HL-60 (cell line): ENCODE results near the gene MTSS2.

Experiments
- TF ChIP-seq, protein P1 (sequence below): IDR thresholded peaks from one replicate; pipeline ENCODE4 v1.5.1; 2011; ENCODE audit warnings: low read length, control low read depth, inconsistent platforms; ENCODE audit not compliant: insufficient read depth
- TF ChIP-seq, protein P2 (sequence below): IDR thresholded peaks from 2 replicates; pipeline ENCODE4 v1.6.1; 2012; ENCODE audit warnings: low read depth; ENCODE audit not compliant: insufficient replicate concordance

DNA sequence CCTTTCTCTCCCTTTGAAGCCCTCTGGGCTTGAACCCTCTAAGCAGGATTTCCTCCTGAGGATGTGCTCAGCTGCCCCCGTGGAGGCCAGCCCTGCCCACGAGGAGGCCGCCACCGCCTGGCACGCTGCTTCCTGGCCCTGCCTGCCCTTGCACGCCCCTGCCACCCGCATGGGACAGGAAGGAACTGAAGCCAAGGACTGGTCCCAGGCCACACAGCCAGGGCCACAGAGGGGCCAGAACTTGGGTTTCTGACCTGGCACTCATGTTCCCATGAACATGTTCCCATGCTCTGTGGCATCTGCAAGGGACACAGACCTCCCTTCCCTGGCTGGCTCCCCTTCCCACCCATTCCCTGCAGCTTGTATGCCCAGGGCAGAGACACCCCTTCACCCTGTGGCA is 24.1 kb upstream of the MTSS2 start:
- TF ChIP-seq, protein P1, sequence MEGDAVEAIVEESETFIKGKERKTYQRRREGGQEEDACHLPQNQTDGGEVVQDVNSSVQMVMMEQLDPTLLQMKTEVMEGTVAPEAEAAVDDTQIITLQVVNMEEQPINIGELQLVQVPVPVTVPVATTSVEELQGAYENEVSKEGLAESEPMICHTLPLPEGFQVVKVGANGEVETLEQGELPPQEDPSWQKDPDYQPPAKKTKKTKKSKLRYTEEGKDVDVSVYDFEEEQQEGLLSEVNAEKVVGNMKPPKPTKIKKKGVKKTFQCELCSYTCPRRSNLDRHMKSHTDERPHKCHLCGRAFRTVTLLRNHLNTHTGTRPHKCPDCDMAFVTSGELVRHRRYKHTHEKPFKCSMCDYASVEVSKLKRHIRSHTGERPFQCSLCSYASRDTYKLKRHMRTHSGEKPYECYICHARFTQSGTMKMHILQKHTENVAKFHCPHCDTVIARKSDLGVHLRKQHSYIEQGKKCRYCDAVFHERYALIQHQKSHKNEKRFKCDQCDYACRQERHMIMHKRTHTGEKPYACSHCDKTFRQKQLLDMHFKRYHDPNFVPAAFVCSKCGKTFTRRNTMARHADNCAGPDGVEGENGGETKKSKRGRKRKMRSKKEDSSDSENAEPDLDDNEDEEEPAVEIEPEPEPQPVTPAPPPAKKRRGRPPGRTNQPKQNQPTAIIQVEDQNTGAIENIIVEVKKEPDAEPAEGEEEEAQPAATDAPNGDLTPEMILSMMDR = no peak
- TF ChIP-seq, protein P2, sequence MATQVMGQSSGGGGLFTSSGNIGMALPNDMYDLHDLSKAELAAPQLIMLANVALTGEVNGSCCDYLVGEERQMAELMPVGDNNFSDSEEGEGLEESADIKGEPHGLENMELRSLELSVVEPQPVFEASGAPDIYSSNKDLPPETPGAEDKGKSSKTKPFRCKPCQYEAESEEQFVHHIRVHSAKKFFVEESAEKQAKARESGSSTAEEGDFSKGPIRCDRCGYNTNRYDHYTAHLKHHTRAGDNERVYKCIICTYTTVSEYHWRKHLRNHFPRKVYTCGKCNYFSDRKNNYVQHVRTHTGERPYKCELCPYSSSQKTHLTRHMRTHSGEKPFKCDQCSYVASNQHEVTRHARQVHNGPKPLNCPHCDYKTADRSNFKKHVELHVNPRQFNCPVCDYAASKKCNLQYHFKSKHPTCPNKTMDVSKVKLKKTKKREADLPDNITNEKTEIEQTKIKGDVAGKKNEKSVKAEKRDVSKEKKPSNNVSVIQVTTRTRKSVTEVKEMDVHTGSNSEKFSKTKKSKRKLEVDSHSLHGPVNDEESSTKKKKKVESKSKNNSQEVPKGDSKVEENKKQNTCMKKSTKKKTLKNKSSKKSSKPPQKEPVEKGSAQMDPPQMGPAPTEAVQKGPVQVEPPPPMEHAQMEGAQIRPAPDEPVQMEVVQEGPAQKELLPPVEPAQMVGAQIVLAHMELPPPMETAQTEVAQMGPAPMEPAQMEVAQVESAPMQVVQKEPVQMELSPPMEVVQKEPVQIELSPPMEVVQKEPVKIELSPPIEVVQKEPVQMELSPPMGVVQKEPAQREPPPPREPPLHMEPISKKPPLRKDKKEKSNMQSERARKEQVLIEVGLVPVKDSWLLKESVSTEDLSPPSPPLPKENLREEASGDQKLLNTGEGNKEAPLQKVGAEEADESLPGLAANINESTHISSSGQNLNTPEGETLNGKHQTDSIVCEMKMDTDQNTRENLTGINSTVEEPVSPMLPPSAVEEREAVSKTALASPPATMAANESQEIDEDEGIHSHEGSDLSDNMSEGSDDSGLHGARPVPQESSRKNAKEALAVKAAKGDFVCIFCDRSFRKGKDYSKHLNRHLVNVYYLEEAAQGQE = no peak
